ENCODE results near the gene HIP1. TPM values are rescaled to one million over a fixed set of nuclear protein-coding genes. Genes with fewer than 3 reads are reported as not detected.

The HIP1 gene
- total and polyA plus RNA-seq, 9 of the 15 experiments (the other 6 are each of a cell fraction or from before 2014, with no cell fraction given): 2.4 to 13.7 (median 9.5) TPM

GRCh38 chr7:75650681-75651080 is 88.1 kb downstream of the HIP1 start:
- no peak for TF ChIP-seq POLR2AphosphoS2 (IDR thresholded peaks at IDR 0.05; ENCODE audit: low read length)
- TF ChIP-seq CCAR2 (IDR thresholded peaks at IDR 0.05; ENCODE audit: low read depth, low read length): no peak
- H3K9me1 ChIP-seq (ENCODE audit: control insufficient read depth, insufficient read depth, low read length): no peaks in the 10 kb centered on the region
- ATAC-seq (no peak; the same call in 1 of the 3 replicates), DNase-seq (ENCODE audit: extremely low read depth in 1 of 4, low spot score in 3 of 4) (no peak), FAIRE-seq (no peak)
- H3K4me3 ChIP-seq: no peak overlapping the region
- intact Hi-C loops (cut with micrococcal nuclease): no loop called here
- H2AFZ ChIP-seq (ENCODE audit: low read depth, low read length): peak overlapping the region; percentile 28; the same call in 1 of the 2 replicates
- no peaks in the 10 kb centered on the region for H3K27me3 ChIP-seq (ENCODE audit: control insufficient read depth in 2 of 2, insufficient read depth in 2 of 2, low read length in 2 of 2)
- no peak overlapping the region for H3K4me2 ChIP-seq (ENCODE audit: insufficient read depth, low read length)
- H3K4me1 ChIP-seq (replicated peaks in 1 of 2; ENCODE audit: control insufficient read depth in 2 of 2, insufficient read depth in 2 of 2, low read length in 2 of 2): peaks cover 0 to 15% of the 10 kb centered on the region in 2 experiments; a peak in 3 of 5 replicates
- H3K27ac ChIP-seq (ENCODE audit: extremely low read depth, low read depth, low read length): no peak overlapping the region
- no peaks in the 10 kb centered on the region for H3K79me2 ChIP-seq (ENCODE audit: control insufficient read depth, insufficient read depth, low read length)
- peak overlapping the region in 1 of 2 experiments; percentile 81; a peak in 2 of 4 replicates for H3K9ac ChIP-seq (ENCODE audit: insufficient read depth in 1 of 2, low read depth in 2 of 2, low read length in 2 of 2)
- in situ Hi-C loops (cut with MboI): no loop called here
- ChIA-PET CTCF (ENCODE audit: low intra/inter-chr PET ratio) (no interaction called here), POLR2A (interaction anchor here (1.3 to 1.5 kb wide), 2 partner anchors 11 to 12 kb away, joined by 3 to 4 read pairs; no protein-coding TSS in a partner anchor)
- no peaks in the 10 kb centered on the region; the same call in 2 of the 3 replicates for H3K36me3 ChIP-seq (ENCODE audit: control insufficient read depth, insufficient read depth, low read length)
- WGBS (ENCODE audit: insufficient coverage, low coverage, missing lambda C conversion rate): 51% methylated on average over 9 of the region's 9 CpGs
- no peaks in the 10 kb centered on the region; the same call in 1 of the 2 replicates for H3K9me3 ChIP-seq (replicated peaks; ENCODE audit: control insufficient read depth, insufficient read depth, low read depth, low read length)
- no peaks in the 10 kb centered on the region for H4K20me1 ChIP-seq (replicated peaks; ENCODE audit: control insufficient read depth, insufficient read depth, low read length)
- no TSS peak for BruUV-seq (replicated peaks)

GRCh38 chr7:75650062-75650461 is 88.7 kb downstream of the HIP1 start:
- no peaks in the 10 kb centered on the region; the same call in 2 of the 3 replicates for H3K36me3 ChIP-seq (ENCODE audit: control insufficient read depth, insufficient read depth, low read length)
- WGBS (ENCODE audit: insufficient coverage, low coverage, missing lambda C conversion rate): 49% methylated on average over 7 of the region's 7 CpGs
- no peak overlapping the region for H2AFZ ChIP-seq (ENCODE audit: low read depth, low read length)
- no peaks in the 10 kb centered on the region for H4K20me1 ChIP-seq (replicated peaks; ENCODE audit: control insufficient read depth, insufficient read depth, low read length)
- no peak overlapping the region for H3K4me3 ChIP-seq
- no peaks in the 10 kb centered on the region for H3K79me2 ChIP-seq (ENCODE audit: control insufficient read depth, insufficient read depth, low read length)
- H3K9me3 ChIP-seq (replicated peaks; ENCODE audit: control insufficient read depth, insufficient read depth, low read depth, low read length): no peaks in the 10 kb centered on the region; the same call in 1 of the 2 replicates
- peaks cover 0 to 15% of the 10 kb centered on the region in 2 experiments; a peak in 3 of 5 replicates for H3K4me1 ChIP-seq (replicated peaks in 1 of 2; ENCODE audit: control insufficient read depth in 2 of 2, insufficient read depth in 2 of 2, low read length in 2 of 2)
- in situ Hi-C loops (cut with MboI) (no loop called here), intact Hi-C loops (cut with micrococcal nuclease) (no loop called here)
- BruUV-seq (replicated peaks): no TSS peak
- no peaks in the 10 kb centered on the region for H3K27me3 ChIP-seq (ENCODE audit: control insufficient read depth in 2 of 2, insufficient read depth in 2 of 2, low read length in 2 of 2)
- FAIRE-seq (peak; percentile 29), DNase-seq (ENCODE audit: extremely low read depth in 1 of 4, low spot score in 3 of 4) (peak in 3 of 4 experiments; percentile 42 to 61 (median 45)), ATAC-seq (peak; percentile 82)
- H3K9me1 ChIP-seq (ENCODE audit: control insufficient read depth, insufficient read depth, low read length): no peaks in the 10 kb centered on the region
- ChIA-PET CTCF (ENCODE audit: low intra/inter-chr PET ratio) (no interaction called here), POLR2A (interaction anchor here (0.7 to 1.5 kb wide), 3 partner anchors 11 to 26 kb away, joined by 3 to 4 read pairs (median 4); no protein-coding TSS in a partner anchor)
- H3K4me2 ChIP-seq (ENCODE audit: insufficient read depth, low read length): no peak overlapping the region
- H3K9ac ChIP-seq (ENCODE audit: insufficient read depth in 1 of 2, low read depth in 2 of 2, low read length in 2 of 2): peak overlapping the region in 1 of 2 experiments; percentile 32; a peak in 2 of 4 replicates
- H3K27ac ChIP-seq (ENCODE audit: extremely low read depth, low read depth, low read length): no peak overlapping the region
- TF ChIP-seq FOSL1 (tag; conservative IDR thresholded peaks at IDR 0.05) (no peak), ZNF282 (CRISPR knock-in tag; IDR thresholded peaks at IDR 0.05) (no peak), SIRT6 (IDR thresholded peaks at IDR 0.05; ENCODE audit: low read depth, low read length) (no peak), NRF1 (conservative IDR thresholded peaks at IDR 0.05 in 1 of 2, IDR thresholded peaks at IDR 0.05 in 1 of 2) (no peak), POLR2H (tag; IDR thresholded peaks at IDR 0.05; ENCODE audit: low read depth) (no peak), RBM15 (IDR thresholded peaks at IDR 0.05; ENCODE audit: insufficient read depth, low read length) (no peak), RAD21 (CRISPR knock-in tag; conservative IDR thresholded peaks at IDR 0.05 in 1 of 2, IDR thresholded peaks at IDR 0.05 in 1 of 2) (peak in 1 of 2 experiments; percentile 26; a peak in 2 of 4 replicates), MAFG (tag; conservative IDR thresholded peaks at IDR 0.05) (peak; percentile 70), MAFK (IDR thresholded peaks at IDR 0.05; ENCODE audit: low read length) (peak; percentile 88), DEAF1 (CRISPR knock-in tag; IDR thresholded peaks at IDR 0.05) (no peak), PCBP1 (IDR thresholded peaks at IDR 0.05; ENCODE audit: low read depth, low read length, poor library complexity, severe bottlenecking) (no peak)
